ENCODE measurements around the gene HDAC9.

The HDAC9 gene

DNA sequence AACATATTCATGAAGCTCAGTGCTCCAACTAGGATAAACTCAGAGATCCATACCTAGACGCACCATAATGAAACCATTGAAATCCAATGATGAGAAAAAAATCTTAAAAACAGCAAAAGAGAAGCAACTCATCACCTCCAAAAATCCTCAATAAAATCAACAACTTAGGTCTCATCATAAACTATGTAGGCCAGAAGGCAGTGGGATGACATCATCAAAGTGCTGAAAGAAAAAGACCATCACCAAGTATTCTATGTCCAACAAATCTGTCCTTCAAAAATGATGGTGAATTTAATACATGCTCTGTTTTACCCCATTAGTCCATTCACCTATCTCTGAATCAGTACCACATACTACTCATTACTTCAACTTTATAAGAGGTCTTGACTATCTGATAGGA is 304.4 kb downstream of the HDAC9 start:
- Histone ChIP-seq H3K27ac (no peak overlapping the region), H3K9me3 (no peaks in the 10 kb centered on the region), H3K27me3 (no peaks in the 10 kb centered on the region), H3K4me3 (ENCODE audit: low read depth in 1 of 2, low read length in 1 of 2) (no peak overlapping the region), H3K36me3 (no peaks in the 10 kb centered on the region), H3K4me1 (ENCODE audit: control insufficient read depth in 1 of 2, insufficient read depth in 1 of 2, low read depth in 1 of 2, low read length in 1 of 2) (no peaks in the 10 kb centered on the region)
- no peak for TF ChIP-seq CTCF (IDR thresholded peaks at IDR 0.05)

GRCh38 chr7:18803923-18804322 is 308.4 kb downstream of the HDAC9 start:
- no peaks in the 10 kb centered on the region for H3K36me3 ChIP-seq
- H3K27ac ChIP-seq: no peak overlapping the region
- H3K4me1 ChIP-seq (ENCODE audit: control insufficient read depth in 1 of 2, insufficient read depth in 1 of 2, low read depth in 1 of 2, low read length in 1 of 2): no peaks in the 10 kb centered on the region
- H3K9me3 ChIP-seq: no peaks in the 10 kb centered on the region
- no peak for TF ChIP-seq CTCF (IDR thresholded peaks at IDR 0.05)
- no peak overlapping the region for H3K4me3 ChIP-seq (ENCODE audit: low read depth in 1 of 2, low read length in 1 of 2)
- no peaks in the 10 kb centered on the region for H3K27me3 ChIP-seq

DNA sequence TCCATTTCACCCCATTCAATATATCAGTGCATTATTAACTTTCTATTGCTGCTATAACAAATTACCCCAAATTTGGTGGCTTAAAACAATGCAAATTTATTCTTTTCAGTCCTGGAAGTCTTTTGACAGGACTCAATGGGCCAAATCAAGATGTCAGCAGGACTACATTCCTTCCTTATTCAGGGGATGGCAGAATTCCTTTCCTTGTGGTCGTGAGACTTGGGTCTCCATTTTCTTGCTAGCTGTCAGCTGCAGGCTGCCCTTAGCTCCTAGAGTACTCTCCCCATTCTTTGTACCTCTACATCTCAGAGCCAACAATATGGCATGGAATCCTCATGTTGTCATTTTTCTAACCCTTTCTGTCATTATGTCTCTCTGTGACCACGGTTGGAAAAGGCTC is 310.6 kb downstream of the HDAC9 start:
- H3K4me1 ChIP-seq (ENCODE audit: control insufficient read depth in 1 of 2, insufficient read depth in 1 of 2, low read depth in 1 of 2, low read length in 1 of 2): no peaks in the 10 kb centered on the region
- H3K4me3 ChIP-seq (ENCODE audit: low read depth in 1 of 2, low read length in 1 of 2): no peak overlapping the region
- no peaks in the 10 kb centered on the region for H3K36me3 ChIP-seq
- no peak for TF ChIP-seq CTCF (IDR thresholded peaks at IDR 0.05)
- H3K27ac ChIP-seq: no peak overlapping the region
- no peaks in the 10 kb centered on the region for H3K27me3 ChIP-seq
- no peaks in the 10 kb centered on the region for H3K9me3 ChIP-seq

GRCh38 chr7:18808026-18808425 is 312.5 kb downstream of the HDAC9 start:
- TF ChIP-seq CTCF (IDR thresholded peaks at IDR 0.05): no peak
- no peaks in the 10 kb centered on the region for H3K4me1 ChIP-seq (ENCODE audit: control insufficient read depth in 1 of 2, insufficient read depth in 1 of 2, low read depth in 1 of 2, low read length in 1 of 2)
- no peak overlapping the region for H3K4me3 ChIP-seq (ENCODE audit: low read depth in 1 of 2, low read length in 1 of 2)
- H3K27ac ChIP-seq: no peak overlapping the region
- H3K36me3 ChIP-seq: no peaks in the 10 kb centered on the region
- H3K9me3 ChIP-seq: no peaks in the 10 kb centered on the region
- H3K27me3 ChIP-seq: no peaks in the 10 kb centered on the region

- H3K4me3 ChIP-seq (ENCODE audit: low read depth in 1 of 2, low read length in 1 of 2): no peak overlapping the region
- no peak for TF ChIP-seq CTCF (IDR thresholded peaks at IDR 0.05)
- H3K9me3 ChIP-seq: no peaks in the 10 kb centered on the region
- H3K4me1 ChIP-seq (ENCODE audit: control insufficient read depth in 1 of 2, insufficient read depth in 1 of 2, low read depth in 1 of 2, low read length in 1 of 2): no peaks in the 10 kb centered on the region
- H3K36me3 ChIP-seq: no peaks in the 10 kb centered on the region
- H3K27ac ChIP-seq: no peak overlapping the region
- no peaks in the 10 kb centered on the region for H3K27me3 ChIP-seq
Measured at GRCh38 chr7:18815261-18815960, 319.9 kb downstream of the HDAC9 start.
